ENCODE results near the gene PTPRN. TPM values are rescaled to one million over a fixed set of nuclear protein-coding genes. Genes with fewer than 3 reads are reported as not detected.

Gene PTPRN
- total RNA-seq, 1 donor from 2014 or later, result 0.31 TPM

- peak; percentile 87 for DNase-seq
Observed at GRCh38 chr2:219308142-219309101, 779 bp downstream of the PTPRN start.

- no peak for DNase-seq
Observed at GRCh38 chr2:219306047-219306446, 3.2 kb downstream of the PTPRN start.

- no peak for DNase-seq
Observed at GRCh38 chr2:219304223-219304622, 5.0 kb downstream of the PTPRN start.

- DNase-seq, result no peak
Observed at GRCh38 chr2:219302412-219302968, 6.7 kb downstream of the PTPRN start.

- DNase-seq, result no peak
Observed at GRCh38 chr2:219300022-219300421, 9.2 kb downstream of the PTPRN start.

GRCh38 chr2:219299372-219299760 lies 9.8 kb downstream of the PTPRN start:
- DNase-seq, result no peak

GRCh38 chr2:219298759-219299371 lies 10.3 kb downstream of the PTPRN start:
- peak; percentile 92 for DNase-seq

GRCh38 chr2:219297766-219298456 lies 11.3 kb downstream of the PTPRN start:
- no peak for DNase-seq

GRCh38 chr2:219296631-219297391 lies 12.4 kb downstream of the PTPRN start:
- DNase-seq, result no peak

GRCh38 chr2:219296142-219296541 lies 13.1 kb downstream of the PTPRN start:
- DNase-seq, result no peak

GRCh38 chr2:219294356-219295351 lies 14.5 kb downstream of the PTPRN start:
- DNase-seq, result peak; percentile 92

GRCh38 chr2:219293736-219294231 lies 15.4 kb downstream of the PTPRN start:
- DNase-seq, result peak; percentile 59

- DNase-seq, result no peak
Observed at GRCh38 chr2:219292616-219293015, 16.6 kb downstream of the PTPRN start.

- no peak for DNase-seq
Observed at GRCh38 chr2:219291910-219292490, 17.2 kb downstream of the PTPRN start.

GRCh38 chr2:219291394-219291793 lies 17.8 kb downstream of the PTPRN start:
- no peak for DNase-seq

- no peak for DNase-seq
Observed at GRCh38 chr2:219290381-219291171, 18.6 kb downstream of the PTPRN start.

- peak; percentile 93 for DNase-seq
Observed at GRCh38 chr2:219289537-219290361, 19.5 kb downstream of the PTPRN start.

- DNase-seq, result no peak
Observed at GRCh38 chr2:219289195-219289536, 20.0 kb downstream of the PTPRN start.

All from tongue (tissue), 2 donors.